Peyer's patch (tissue), 4 donors: ENCODE measurements around the gene QRFP. TPM values are rescaled to one million over a fixed set of nuclear protein-coding genes. Genes with fewer than 3 reads are reported as not detected.
A peak's percentile ranks its signal among the peaks of the same experiment; 100 is the strongest.

Experiments used
- DNase-seq, 3 donors: peaks; one replicate each; pipeline ENCODE4 v3.0.0-alpha.2; 2017 to 2019
- H3K27ac ChIP-seq, 4 donors: fragments of 200-600 bp; sonication (generic); one replicate each; pipeline ENCODE4 v1.5.1; 2016 to 2019
- H3K27me3 ChIP-seq, 2 donors: fragments of 200-600 bp; sonication (generic); one replicate each; pipeline ENCODE4 v1.5.1; 2019
- H3K36me3 ChIP-seq, 3 donors: fragments of 200-600 bp; sonication (generic); one replicate each; pipeline ENCODE4 v1.5.1; 2016 to 2019
- H3K4me1 ChIP-seq, 4 donors: fragments of 200-600 bp; sonication (generic); one replicate each; pipeline ENCODE4 v1.5.1; 2016 to 2019
- H3K4me3 ChIP-seq, 4 donors: fragments of 200-600 bp; sonication (generic); 1 replicate in 3 of 4; 2 replicates in 1 of 4; pipeline ENCODE4 v1.5.1; 2016 to 2019; ENCODE audit warnings: mild to moderate bottlenecking in 1 of 4
- H3K9me3 ChIP-seq, 4 donors: fragments of 200-600 bp; sonication (generic); one replicate each; pipeline ENCODE4 v1.5.1; 2016 to 2019; ENCODE audit warnings: mild to moderate bottlenecking in 1 of 4
- POLR2A ChIP-seq, 2 donors: fragments of 450-650 bp; IDR thresholded peaks; one replicate each; pipeline ENCODE4 v1.5.1; 2017; ENCODE audit warnings: antibody characterized with exemption in 2 of 2, mild to moderate bottlenecking in 2 of 2, moderate library complexity in 2 of 2
- total RNA-seq, 4 donors: library from RNA; depleted of rRNA; stranded (reverse); fragments of >200 nt; gene quantifications; one replicate each; pipeline ENCODE4 v1.1.0, GENCODE V29; 2016
- TF ChIP-seq, protein P1 (sequence below), 6 experiments: fragments of 450-650 bp in 4 of 6; fragments of 200-600 bp in 2 of 6; sonication (generic) in 1 of 6; IDR thresholded peaks; one replicate each; pipeline ENCODE4 v1.5.1; 2017 to 2019; ENCODE audit warnings: antibody characterized with exemption in 6 of 6, mild to moderate bottlenecking in 3 of 6, moderate library complexity in 1 of 6

Gene QRFP
- total RNA-seq, 4 donors from 2014 or later: not detected

DNA sequence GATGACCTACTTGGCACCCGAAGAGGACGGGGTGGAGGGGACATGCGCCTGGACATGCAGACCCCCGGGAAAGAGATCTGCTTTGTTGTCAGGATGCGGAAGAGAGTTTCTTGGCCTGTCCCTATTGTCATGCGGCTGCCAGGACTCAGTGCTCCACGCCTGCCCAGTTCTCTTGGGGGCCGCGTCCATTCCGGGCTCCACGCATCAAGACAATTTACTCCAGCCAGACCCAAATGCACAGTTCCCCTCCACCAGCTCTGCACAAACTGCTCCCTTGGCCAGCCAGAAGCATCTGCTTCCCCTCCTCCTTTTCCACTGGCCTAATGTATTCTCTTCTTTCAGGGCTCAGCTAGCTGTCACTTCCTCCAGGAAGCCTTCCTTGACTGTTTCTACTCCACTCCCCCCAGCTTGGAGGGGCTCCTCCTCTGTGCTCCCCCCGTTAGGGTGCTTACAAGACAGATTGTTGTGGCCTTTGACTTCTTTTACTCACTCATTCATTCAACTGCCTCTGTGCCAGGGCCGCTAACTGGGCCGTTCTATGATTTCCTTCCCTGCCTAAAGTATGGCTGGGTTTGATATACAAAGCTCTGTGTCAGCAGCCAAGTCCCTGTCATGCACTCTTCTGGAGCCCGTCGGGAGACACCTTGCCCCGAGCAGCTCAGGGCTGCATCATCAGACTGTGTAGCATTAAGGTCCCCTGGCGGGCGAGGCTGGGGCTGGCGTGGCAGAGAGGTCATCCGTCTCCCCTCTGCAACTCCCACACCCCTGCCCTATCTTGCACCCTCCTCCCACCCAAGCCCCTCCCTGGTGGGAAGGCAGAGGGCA lies 35.9 kb upstream of the QRFP start:
- Histone ChIP-seq H3K36me3 (no peaks in the 10 kb centered on the region), H3K27ac (no peak overlapping the region), H3K27me3 (peaks cover 0 to 16% of the 10 kb centered on the region in 2 donors), H3K9me3 (no peaks in the 10 kb centered on the region), H3K4me3 (no peak overlapping the region), H3K4me1 (peaks cover 0 to 16% (median 0%) of the 10 kb centered on the region in 4 donors)
- TF ChIP-seq, protein P1, sequence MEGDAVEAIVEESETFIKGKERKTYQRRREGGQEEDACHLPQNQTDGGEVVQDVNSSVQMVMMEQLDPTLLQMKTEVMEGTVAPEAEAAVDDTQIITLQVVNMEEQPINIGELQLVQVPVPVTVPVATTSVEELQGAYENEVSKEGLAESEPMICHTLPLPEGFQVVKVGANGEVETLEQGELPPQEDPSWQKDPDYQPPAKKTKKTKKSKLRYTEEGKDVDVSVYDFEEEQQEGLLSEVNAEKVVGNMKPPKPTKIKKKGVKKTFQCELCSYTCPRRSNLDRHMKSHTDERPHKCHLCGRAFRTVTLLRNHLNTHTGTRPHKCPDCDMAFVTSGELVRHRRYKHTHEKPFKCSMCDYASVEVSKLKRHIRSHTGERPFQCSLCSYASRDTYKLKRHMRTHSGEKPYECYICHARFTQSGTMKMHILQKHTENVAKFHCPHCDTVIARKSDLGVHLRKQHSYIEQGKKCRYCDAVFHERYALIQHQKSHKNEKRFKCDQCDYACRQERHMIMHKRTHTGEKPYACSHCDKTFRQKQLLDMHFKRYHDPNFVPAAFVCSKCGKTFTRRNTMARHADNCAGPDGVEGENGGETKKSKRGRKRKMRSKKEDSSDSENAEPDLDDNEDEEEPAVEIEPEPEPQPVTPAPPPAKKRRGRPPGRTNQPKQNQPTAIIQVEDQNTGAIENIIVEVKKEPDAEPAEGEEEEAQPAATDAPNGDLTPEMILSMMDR (IDR thresholded peaks at IDR 0.05): no peak
- no peak for TF ChIP-seq POLR2A (IDR thresholded peaks at IDR 0.05)
- no peak for DNase-seq

DNA sequence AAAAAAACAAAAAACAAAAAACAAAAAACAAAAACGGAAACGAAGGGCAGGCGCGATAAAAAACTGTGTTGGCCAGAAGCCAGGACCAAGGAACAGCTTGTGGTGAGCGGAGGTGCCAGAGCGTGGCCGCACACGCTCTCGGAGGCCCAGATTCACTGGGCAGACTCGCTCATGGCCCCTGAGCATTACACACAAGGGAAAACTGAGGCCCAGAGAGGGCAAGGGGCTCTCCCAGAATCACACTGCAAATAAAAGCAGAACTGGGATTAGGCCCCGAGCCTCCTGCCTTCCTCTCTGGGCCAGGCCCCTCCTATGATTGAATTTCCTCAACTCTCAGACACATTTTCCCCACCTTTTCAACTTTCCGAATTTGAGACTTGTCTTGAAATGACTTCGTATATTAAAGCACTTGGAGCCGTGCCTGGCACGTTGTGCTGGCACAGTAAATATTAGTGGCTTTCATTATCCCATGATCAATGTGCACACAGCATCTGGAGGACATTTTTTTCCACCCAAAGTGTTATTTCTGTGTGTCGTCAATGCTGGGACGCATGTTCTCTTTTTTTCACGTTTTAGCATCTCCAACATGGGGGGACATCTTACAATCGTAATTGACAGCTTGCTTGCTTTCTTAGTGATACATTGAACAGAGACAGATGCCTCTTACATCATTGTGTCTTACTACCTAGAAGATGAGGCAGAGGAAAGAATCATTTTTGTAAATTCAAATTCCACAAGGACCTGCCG lies 35.1 kb upstream of the QRFP start:
- Histone ChIP-seq H3K27me3 (peaks cover 0 to 16% of the 10 kb centered on the region in 2 donors), H3K27ac (no peak overlapping the region), H3K9me3 (no peaks in the 10 kb centered on the region), H3K4me1 (peaks cover 0 to 16% (median 0%) of the 10 kb centered on the region in 4 donors), H3K36me3 (no peaks in the 10 kb centered on the region), H3K4me3 (no peak overlapping the region)
- TF ChIP-seq, protein P1 (IDR thresholded peaks at IDR 0.05): no peak
- TF ChIP-seq POLR2A (IDR thresholded peaks at IDR 0.05): no peak
- peak in 1 of 3 donors; percentile 21 for DNase-seq

DNA sequence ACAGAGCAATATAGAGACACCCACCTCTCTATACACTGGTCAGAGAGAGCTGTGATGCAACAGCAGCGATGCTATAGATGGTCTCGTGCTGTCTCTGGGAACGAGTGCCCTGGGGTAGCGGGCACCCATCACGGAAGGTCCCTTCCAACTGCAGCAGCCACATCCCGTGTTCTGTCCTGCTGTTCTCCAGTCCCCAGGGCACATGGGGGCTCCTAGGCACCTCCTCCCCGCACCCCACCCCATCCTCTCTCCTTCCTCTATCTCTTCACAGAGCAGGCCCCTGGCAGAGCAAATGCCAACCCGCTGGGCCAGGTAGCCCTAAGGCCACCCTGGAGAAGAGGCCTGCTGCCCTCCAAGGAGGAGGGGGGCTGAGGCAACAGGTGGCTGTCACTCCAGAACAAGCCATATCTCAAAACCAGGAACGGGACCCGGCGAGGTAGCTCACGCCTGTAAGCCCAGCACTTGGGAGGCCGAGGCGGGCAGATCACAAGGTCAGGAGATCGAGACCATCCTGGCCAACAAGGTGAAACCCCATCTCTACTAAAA lies 34.3 kb upstream of the QRFP start:
- no peak overlapping the region for H3K4me3 ChIP-seq
- no peak for TF ChIP-seq POLR2A (IDR thresholded peaks at IDR 0.05)
- TF ChIP-seq, protein P1 (IDR thresholded peaks at IDR 0.05): no peak
- H3K36me3 ChIP-seq: no peaks in the 10 kb centered on the region
- H3K27me3 ChIP-seq: peaks cover 0 to 16% of the 10 kb centered on the region in 2 donors
- H3K9me3 ChIP-seq: no peaks in the 10 kb centered on the region
- no peak overlapping the region for H3K27ac ChIP-seq
- H3K4me1 ChIP-seq: peaks cover 0 to 11% (median 0%) of the 10 kb centered on the region in 4 donors
- no peak for DNase-seq

DNA sequence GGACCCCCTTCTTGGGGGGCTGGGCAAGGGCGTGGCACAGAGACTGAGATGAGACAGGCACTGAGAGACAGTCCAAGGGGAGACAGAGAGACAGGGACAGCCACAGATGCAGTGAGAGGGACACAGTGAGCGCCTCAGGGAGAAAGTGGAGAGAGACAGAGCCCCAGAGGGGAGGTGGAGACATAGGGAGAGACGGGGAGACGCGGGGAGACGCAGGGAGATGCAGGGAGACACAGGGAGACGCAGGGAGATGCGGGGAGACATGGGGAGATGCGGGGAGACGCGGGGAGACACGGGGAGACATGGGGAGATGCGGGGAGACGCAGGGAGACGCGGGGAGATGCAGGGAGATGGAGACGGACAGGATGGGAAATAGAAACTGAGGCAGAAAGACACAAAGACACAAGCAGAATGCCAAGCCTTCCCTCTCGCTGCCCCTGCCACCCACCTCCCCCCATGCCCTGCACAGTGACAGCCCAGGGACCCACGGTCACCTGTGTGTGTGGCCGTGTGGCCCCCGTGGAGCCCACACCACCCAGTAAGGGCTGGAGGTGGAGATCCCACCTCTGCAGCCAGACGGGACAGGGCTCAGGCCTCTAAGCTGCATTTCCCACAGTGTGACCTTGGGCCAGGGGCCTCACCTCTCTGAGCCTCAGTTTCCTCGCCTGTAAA lies 33.7 kb upstream of the QRFP start:
- peaks cover 0 to 8% (median 0%) of the 10 kb centered on the region in 4 donors for H3K4me1 ChIP-seq
- no peaks in the 10 kb centered on the region for H3K9me3 ChIP-seq
- H3K27ac ChIP-seq: no peak overlapping the region
- DNase-seq: no peak
- peaks cover 0 to 16% of the 10 kb centered on the region in 2 donors for H3K27me3 ChIP-seq
- H3K4me3 ChIP-seq: no peak overlapping the region
- TF ChIP-seq POLR2A (IDR thresholded peaks at IDR 0.05): no peak
- TF ChIP-seq, protein P1 (IDR thresholded peaks at IDR 0.05): no peak
- H3K36me3 ChIP-seq: no peaks in the 10 kb centered on the region

DNA sequence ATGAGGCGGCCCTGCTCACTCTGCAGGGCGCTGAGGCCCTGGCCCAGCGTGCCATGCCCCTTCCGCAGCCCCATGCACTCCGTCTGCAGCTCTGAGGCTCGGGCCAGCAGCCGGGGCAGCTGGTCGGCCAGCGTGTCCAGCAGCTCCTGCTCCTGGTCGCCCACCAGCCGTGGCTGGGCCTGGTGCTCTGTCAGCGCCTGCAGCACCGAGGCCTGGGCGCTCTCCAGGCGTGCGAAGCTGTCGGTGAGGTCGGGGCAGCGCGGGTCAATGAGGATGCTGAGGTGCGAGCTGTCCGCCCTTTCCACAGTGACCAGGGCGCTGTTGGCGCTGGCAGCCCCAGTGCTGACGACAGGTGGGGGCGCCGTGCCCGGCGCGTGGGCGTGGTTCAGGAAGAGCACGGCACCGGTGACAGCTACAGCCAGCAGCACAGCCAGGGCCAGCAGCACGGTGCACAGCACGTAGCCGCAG lies 33.0 kb upstream of the QRFP start:
- no peak overlapping the region for H3K27ac ChIP-seq
- no peaks in the 10 kb centered on the region for H3K9me3 ChIP-seq
- H3K4me3 ChIP-seq: no peak overlapping the region
- no peaks in the 10 kb centered on the region for H3K36me3 ChIP-seq
- peaks cover 0 to 14% of the 10 kb centered on the region in 2 donors for H3K27me3 ChIP-seq
- no peak for DNase-seq
- TF ChIP-seq, protein P1 (IDR thresholded peaks at IDR 0.05): no peak
- no peak for TF ChIP-seq POLR2A (IDR thresholded peaks at IDR 0.05)
- H3K4me1 ChIP-seq: peaks cover 0 to 7% (median 0%) of the 10 kb centered on the region in 4 donors
